HG03469 (cell line): ENCODE results near the gene DHX32.

ENCODE experiments used
- ATAC-seq: cut with Tn5 transposase; IDR thresholded peaks from one replicate; pipeline ENCODE4 v1.9.1; 2021; ENCODE audit warnings: mild to moderate bottlenecking, moderate library complexity, moderate number of reproducible peaks; ENCODE audit not compliant: unreplicated experiment

The DHX32 gene

DNA sequence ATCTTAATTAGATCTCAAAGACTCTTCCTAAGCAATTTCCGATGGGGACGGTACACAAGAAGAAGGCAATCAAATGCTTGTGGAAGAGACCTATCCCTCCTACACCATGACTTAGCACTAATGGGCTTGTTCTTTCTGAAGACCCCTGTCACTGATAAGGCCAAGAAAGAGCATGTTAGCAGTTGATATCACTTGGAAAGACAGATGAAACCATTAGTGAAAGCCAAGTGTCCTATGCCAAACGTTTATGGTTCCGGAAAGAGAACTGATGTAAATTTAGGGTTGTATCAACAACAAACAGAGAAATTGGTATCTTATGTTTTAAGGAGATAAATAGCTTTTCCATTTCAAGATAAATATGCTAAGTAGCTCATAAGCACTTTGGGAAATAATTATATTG is 64.5 kb downstream of the DHX32 start:
- no peak for ATAC-seq

DNA sequence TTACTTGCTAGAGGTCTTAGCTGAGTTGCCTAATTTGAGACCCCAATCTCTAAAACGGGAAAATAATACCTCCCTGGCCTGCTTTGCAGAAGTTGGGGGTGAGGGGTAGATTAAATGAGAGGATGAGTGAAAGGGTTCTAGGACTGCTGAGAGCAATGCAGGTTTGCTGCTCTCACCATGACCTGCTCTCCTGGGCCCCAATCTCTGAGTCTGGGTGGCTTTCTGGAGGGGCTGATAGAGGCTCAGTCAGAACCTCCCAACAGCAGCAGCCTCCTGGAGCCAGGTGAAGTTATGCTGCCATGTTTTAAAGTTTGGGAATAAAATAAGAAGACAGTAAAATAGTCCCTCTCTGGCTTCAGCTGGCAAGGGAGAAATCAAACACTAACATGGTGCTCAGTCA is 65.3 kb downstream of the DHX32 start:
- ATAC-seq = no peak

DNA sequence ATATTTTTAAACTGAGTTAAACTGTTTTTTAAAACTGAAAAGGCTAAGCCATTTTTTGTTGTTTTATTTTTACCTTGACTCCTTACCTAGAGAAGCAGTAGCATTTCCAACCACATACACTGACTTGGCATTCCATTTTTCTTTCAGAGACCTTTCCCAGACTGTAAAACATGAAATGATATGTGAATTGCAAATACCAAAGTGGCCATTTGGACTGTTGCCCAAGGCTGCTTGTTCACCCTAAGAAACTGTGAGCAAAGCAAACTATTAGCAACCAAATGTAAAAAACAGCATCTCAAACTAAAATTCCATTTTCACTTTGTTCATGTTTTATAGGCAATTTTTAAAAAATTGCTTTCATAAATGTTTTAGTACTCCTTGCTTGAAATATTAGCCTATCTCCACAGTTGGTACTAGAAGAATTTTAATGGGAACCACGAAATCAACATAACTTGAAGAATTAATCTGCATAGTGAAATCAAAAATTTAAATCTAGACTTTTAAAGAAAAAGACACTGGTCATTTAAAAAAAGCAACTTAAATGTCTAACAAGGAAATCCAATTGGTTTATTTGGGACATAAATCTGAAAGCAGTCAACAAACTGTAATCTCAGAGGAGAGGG is 68.9 kb downstream of the DHX32 start:
- ATAC-seq = no peak

DNA sequence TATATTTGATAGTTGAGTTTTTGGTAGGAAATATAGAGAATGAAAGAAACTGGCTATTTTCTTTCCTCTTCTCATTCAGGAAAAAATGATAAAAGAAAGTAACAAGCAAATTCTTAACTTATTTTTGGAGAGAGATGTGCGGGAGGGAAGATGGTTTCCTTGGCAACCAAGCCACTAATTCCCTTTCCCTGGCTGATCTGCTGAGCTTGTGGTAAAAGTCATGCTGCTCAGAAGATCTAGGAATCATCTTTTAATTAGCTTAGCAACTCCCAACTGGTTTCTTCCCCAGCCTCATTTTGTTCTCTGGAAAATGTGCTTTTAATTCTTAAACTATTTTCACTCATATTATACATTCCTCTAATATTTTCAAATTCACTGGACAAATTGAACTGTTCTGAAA is 69.8 kb downstream of the DHX32 start:
- ATAC-seq = no peak

DNA sequence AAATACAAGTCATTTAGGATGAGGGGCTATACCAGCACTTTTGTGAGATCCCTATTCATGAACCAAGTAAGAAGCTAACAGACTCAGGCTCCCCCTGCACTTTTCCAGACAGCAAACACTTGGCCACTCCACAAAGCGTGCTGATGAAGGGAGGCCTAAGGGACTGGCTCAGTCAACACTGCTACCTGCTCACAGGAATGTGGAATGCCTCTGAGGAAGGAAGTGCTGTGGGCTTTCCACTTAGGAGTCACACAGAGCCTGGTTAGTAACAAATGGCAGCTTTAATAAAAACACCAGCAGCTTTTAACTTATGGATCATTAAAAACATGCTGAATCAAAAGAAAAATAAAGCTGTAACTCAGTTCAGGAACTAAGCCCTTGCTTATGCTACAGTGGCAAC is 73.0 kb downstream of the DHX32 start:
- no peak for ATAC-seq

DNA sequence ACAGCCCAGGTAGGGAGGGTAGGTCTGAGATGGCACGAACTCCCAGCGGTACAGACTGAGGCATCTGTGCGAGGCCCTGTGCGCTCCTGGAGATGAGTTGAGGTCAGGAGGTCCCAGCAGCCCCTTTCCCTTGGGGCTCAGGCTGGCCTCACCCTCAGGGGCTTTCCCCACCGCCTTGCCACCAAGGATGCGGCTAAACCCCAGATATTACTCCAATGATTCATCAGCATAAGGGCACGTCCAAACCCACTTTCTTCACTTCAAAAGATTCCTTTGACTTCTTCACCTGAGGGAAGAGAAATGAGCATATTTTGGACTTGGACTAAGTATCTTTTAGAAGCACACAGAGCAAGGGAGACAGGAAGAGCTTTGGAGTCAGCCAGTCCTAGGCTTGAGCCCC is 78.4 kb downstream of the DHX32 start:
- ATAC-seq = no peak

DNA sequence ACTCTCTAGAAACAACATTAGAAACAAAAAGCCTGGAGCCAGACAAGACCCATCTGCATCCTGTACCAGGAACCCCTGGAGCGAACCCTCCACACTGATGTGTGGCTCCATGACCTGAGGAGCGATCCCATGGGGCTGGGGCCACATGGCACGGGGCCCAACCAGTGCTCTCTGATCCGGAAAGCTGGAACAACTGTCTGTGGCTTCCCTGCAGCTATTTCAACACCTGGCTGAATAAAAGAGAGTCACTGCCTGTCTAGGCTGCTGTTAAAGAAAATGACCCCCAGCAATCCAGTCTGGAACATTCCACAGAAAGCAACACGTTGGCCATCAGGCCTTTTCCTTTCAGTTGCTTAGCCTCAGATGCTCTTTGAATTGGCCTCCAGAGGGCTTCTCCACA is 79.0 kb downstream of the DHX32 start:
- ATAC-seq = no peak

DNA sequence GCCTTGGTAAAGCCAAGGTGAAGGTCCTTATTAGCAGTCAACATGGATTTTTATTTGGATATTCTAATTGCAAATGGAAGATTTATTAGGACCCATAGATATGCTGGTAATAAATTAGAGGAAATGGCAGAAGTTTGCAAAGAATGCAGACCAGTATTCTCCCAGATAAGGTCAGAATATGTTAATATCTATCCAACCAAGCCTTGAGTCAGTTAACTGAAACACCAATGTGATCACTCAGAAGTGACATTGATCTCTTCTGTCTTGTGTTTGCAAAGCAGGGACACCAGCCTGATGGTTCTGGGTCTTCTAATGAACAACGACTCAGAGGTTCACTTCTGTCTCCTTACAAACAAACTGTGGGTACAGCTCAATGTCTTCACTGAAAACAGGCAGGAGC is 79.5 kb downstream of the DHX32 start:
- no peak for ATAC-seq

DNA sequence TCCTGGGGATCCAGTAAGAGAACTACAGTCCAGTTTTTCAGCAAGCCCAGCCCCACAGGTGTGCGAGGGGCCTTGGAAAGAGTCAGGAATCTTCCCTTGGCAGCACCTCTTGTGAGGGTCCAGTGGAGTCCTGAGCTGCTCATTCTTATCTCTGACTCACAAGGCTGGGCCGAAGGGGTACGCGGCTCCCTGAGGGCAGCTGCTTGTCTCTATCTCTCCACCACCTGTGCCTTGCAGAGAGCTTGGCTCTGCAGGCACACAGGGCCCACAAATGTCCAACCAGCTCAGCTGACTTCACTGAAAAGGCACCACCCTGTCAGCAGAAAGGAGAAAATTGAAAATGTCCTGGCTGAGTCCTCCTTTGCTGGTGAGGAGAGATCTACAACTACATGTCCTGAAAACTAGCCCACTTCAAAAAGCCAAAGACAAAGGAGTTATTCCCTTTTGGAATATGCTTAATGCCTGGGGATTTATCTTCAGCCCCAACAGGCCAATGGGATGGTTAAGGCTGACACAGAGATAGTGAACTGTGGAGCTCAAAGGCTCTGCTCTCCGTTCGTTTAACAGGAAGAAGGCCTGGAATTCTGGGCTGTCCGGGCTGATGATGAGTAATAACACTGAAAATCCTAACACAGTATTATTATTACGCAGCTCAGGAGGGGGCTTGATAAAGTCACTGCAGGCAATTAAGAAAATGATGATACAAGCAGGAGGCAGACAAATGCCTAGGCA is 81.5 kb downstream of the DHX32 start:
- ATAC-seq = no peak

DNA sequence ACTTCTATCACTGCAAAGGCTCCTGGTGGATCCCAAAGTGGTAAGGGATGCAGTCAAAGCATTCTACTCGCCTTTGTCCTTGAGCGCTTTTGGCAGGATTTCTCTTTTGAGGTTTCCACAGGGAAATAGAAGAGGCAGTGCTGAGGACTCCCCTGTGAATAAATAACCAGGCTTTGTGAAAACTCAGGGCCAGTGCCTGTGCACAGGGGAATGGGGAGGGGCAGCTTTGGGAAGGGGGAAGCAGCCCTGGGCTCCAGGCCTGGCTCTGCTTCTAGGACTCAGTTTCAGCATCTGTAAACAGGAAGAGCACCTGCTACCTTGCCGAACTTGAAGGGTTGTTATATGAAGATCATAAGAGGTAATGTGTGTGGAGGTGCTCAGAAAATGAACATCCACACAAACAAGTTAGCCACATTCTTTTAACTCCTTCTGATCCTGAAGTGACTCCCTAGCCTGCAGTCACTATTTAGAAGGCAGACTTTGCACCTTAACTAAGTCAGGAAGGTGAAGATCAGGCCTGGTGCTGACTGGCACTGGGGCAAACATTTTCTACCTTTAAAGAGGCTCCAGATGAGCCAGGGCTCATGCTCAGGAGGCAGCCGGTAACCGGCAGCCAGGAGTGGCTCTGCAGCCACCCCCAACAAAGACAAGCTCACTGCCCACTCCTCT is 83.0 kb downstream of the DHX32 start:
- no peak for ATAC-seq

DNA sequence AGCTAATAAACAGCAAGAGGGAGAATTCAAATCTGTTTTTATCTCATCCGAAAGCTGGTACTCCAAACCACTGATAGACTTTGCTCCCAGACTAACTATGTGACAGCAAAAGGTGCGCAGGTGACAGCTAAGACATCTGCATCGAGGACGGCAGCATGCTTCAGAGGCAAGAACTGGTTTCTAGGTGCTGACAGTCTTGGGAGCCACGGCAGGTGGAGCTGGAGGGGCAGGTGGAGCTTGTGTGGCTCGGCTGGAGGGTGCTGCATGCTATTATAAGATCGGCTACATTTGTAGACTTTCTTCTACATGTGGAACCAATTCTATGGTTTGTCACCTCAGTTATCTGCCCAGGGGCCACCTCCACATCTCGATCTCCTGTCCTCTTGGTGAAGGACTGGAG is 83.7 kb downstream of the DHX32 start:
- no peak for ATAC-seq

DNA sequence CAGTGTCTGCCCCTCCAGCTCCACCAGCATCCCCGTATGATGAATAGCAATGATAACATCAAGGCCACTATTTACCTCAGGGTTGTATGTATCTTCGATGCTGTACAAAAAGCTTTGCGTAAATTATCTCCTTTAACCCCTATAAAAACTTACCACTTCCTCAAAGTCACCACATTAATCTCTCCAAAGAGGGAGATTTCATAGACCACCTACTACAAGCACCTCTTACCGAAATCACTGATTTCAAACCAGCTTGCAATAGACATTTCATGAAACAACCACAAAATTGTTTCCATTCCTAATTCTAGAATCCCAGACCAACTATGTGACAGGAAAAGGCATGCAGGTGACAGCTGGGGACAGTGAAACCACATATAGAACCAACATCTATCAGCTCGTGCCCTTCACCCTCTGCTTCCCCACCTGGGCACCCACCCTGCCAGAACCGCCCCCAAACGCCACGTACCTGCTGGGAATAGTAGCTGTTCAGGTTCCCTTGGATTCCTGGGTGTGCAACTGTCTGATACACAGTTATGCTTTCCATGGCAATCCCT is 85.4 kb downstream of the DHX32 start:
- ATAC-seq = no peak

DNA sequence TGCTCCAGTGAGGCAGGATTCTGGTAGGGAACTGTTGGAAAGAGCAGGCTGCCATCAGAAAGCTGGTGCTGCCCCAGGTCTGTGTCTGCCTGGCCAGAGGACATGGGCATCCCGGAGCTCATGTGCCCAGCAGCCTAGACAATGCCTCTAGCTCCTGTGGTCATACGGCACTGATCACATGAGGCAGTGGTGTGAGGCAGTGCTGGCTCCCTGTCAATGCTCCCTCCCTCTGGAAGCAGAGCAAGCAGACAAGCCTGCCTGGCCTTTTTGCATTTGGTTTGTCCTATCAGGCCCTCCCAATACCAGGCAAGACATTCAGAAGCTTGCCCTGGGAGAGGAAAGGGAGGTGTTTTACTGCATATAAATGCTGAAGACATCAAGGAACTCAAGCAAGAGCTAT is 86.0 kb downstream of the DHX32 start:
- ATAC-seq = no peak

DNA sequence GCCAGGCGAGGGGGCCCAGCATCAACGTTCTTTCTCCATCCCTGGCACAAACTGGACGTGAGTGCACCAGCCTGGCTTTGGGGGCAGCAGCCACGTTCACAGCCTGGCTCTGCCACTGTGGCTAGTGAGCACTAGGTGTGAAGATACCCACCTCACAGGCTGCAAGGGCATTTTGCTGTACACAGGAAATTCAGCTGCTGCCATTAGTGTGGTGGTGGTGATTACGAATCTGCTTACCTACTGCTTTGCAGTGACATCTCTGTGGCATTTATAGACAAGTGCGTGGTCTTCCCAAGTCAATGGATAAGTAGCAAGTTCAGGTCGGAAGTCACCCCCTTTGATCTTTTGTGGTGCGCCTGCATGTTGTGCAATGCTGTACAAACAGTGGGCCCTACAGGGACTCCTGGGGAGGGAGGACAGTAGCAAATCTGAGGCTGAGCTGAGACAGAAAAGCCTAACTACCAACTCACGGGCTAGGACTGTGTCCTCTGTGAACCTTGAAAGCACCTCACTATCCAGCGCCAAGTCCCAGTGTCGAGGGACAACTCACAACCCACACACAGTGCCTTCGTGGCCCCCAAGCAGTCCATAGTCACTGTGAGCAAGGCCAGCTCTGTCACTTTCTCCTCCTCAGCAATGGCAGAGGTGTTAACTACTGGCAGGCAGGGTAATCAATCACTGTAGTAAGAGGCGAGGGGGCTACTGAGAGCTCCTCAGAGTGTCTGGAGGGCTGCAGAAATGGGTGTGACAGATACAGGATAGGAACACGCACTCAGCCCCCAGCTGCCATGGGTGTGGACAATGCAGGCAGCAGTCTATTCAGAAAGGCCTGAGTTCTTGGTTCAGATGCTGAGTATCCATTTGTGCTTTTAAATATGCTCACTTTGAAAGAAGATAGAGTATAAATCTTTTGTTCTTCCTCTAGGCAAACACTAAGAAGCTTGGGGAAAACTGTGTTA is 88.5 kb downstream of the DHX32 start:
- ATAC-seq = no peak

DNA sequence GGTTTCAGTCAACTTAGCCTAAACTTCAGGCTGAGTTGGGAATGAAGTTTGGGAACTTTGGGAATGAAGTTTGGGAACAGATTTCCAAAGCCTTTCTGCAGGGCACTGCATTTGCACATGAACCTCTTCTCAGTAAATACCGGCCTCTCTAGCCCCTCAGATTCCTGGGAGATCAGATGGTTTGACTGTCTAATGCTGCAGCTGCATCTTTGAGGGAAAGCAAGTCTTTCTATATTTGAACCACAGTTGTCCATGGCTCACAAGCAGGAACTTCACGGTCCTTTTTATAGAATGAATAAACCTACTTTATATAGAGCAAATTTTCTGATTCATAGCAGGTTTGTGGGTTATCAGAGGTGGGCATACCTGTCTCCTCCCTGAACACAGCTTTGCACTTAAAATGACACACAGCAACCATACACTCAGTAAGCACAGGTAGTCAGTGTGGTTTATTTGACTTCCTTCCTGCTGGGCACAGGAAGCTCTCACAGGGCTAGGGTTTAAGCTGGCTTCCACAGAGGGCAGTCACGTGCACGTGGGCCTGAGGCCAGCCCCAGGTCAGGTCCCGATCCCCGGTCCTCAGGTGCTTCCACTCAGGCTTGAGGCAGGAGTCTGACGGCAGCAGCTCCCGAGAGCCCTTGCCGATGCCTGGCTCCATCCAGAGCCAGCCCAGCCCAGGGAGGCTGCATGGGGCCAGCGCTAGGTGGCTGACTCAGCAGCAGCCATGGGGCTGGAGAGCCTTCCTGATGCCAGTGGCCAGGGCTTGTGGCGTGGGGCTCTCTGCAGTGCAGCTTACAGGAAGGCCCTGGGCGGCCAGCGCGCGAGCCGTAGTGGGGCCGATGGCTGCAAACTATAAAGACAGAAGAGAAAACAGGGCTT is 92.7 kb downstream of the DHX32 start:
- ATAC-seq = no peak
